Kidney epithelial cell (primary cell): ENCODE measurements around the gene EIPR1. TPM values are rescaled to one million over a fixed set of nuclear protein-coding genes. Genes with fewer than 3 reads are reported as not detected.

Source experiments
- DNase-seq: peaks from one replicate; pipeline ENCODE4 v3.0.0-alpha.2; 2010; ENCODE audit warnings: low read depth
- H3K27me3 ChIP-seq: 2 replicates; pipeline ENCODE4 v1.6.0; 2011; ENCODE audit warnings: low read length; ENCODE audit not compliant: control insufficient read depth, insufficient read depth
- H3K36me3 ChIP-seq: 2 replicates; pipeline ENCODE4 v1.5.1; 2011; ENCODE audit warnings: low read length; ENCODE audit not compliant: control insufficient read depth, insufficient read depth
- H3K4me3 ChIP-seq: 2 replicates; pipeline ENCODE4 v1.5.1; 2011; ENCODE audit warnings: low read depth, mild to moderate bottlenecking, control low read depth, low read length
- CTCF ChIP-seq: IDR thresholded peaks from 2 replicates; pipeline ENCODE4 v1.5.1; 2011; ENCODE audit warnings: mild to moderate bottlenecking, moderate library complexity, low read length, control low read depth, inconsistent platforms; ENCODE audit not compliant: insufficient read depth, poor library complexity, severe bottlenecking
- total RNA-seq: library from RNA; depleted of rRNA; stranded (reverse); fragments of >200 nt; gene quantifications from 2 replicates; pipeline ENCODE4 v1.2.3, GENCODE V29; 2015

Gene EIPR1
- total RNA-seq, 1 donor from 2014 or later = 67.2 TPM

DNA sequence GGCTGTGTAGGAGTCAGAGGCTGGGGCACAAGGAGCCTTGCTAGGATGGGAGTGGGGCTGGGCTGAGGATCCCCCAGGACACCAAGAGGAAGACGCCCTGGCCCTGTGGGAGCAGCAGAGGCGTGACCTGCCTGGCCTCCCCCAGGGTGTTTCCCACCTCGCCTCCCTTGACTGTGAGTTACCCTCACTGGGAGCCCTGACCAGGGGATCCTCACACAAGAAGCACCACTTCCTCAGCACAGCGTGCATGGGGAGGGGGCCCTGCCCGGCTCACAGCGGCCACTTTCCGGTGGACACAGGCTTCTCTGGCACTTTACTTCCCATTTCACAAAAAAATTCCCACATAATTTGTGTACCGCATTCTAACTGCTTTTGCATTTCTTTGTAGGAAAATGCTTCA is 187.7 kb downstream of the EIPR1 start:
- Histone ChIP-seq H3K27me3 (no peaks in the 10 kb centered on the region), H3K4me3 (no peak overlapping the region), H3K36me3 (peaks cover 1% of the 10 kb centered on the region)
- no peak for DNase-seq
- no peak for TF ChIP-seq CTCF

DNA sequence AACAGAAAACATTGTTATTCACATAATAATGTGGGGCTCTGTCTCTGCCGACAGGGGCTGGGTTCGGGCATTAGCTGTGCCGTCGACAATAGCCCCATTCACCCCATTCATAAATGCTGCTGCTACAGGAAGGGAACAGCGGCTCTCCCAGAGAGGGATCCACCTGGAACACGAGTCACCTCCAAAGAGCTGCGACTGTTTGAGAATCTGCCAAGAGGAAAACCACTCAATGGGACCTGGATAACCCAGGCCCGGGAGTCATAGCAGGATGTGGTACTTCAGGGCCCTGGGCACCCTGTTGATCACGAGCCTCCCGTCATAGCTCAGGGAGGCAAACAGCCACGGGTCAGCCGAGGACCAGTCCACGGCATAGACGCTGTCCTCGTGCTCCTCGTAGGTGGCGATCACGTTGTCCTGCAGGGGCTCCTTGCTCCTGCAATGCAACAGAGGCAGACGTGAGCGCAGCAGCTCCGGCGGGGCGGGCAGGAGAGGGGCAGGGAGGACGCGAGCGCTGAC is 188.5 kb downstream of the EIPR1 start:
- no peak for TF ChIP-seq CTCF
- Histone ChIP-seq H3K36me3 (peaks cover 1% of the 10 kb centered on the region), H3K27me3 (no peaks in the 10 kb centered on the region), H3K4me3 (no peak overlapping the region)
- peak; percentile 39 for DNase-seq

- no peak overlapping the region for H3K4me3 ChIP-seq
- no peak for DNase-seq
- H3K36me3 ChIP-seq = peaks cover 1% of the 10 kb centered on the region
- no peak for TF ChIP-seq CTCF
- no peaks in the 10 kb centered on the region for H3K27me3 ChIP-seq
Observed at GRCh38 chr2:3188405-3188946, 189.1 kb downstream of the EIPR1 start.

DNA sequence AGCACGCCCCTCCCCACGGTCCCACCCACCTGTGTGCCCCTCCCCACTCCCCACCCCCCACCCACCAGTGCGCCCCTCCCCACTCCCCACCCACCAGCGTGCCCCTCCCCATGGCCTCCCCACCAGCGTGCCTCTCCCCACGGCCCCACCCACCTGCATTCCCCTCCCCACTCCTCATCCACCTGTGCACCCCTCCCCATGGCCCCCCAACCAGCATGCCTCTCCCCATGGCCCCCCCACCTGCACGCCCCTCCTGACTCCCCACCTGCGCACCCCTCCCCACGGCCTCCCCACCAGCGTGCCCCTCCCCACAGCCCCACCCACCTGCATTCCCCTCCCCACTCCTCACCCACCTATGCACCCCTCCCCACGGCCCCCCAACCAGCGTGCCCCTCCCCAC is 190.2 kb downstream of the EIPR1 start:
- DNase-seq = no peak
- no peak overlapping the region for H3K4me3 ChIP-seq
- TF ChIP-seq CTCF = no peak
- peaks cover 1% of the 10 kb centered on the region for H3K36me3 ChIP-seq
- no peaks in the 10 kb centered on the region for H3K27me3 ChIP-seq

DNA sequence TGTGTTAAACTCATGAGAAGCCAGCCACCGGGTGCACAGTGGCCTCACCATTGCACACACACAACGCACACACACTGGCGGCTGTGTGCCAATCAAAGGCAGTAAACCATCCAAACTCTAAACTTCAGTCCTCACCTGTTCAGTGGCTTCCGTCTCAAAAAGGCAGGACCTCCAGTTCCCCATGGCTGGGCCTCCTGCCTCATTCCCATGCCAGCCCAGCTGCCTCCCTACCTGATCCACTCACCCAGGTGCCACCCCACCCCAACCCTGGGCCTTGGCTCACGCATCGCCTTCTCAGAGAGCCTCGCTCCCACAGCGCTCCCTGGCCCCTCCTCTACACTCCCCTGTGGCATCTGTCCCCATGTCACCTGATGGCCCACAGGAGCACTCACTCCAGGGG is 190.9 kb downstream of the EIPR1 start:
- Histone ChIP-seq H3K36me3 (no peaks in the 10 kb centered on the region), H3K4me3 (no peak overlapping the region), H3K27me3 (no peaks in the 10 kb centered on the region)
- no peak for TF ChIP-seq CTCF
- DNase-seq = no peak

DNA sequence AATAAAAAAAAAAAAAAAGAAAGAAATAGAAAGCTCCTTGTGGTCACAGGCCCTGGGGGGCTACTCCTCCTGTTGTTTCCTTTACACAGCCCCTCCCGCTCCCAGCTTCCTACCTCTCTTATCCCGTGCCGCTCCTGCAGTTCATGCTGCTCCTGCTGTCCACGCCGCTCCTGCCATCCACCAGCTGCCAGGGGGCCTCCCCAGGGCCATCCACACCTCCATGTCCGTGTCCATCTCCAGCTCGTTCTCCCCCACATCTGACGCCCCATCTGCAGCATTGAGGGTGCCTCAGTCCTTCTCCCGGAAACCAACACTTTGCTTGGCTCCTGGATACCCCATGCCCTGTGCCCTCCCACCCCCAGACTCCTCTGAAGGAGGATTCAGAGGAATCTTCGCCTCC is 191.7 kb downstream of the EIPR1 start:
- Histone ChIP-seq H3K4me3 (no peak overlapping the region), H3K27me3 (no peaks in the 10 kb centered on the region), H3K36me3 (no peaks in the 10 kb centered on the region)
- no peak for DNase-seq
- TF ChIP-seq CTCF = no peak
